Vagina (tissue), 2 donors: Measurements from ENCODE around the gene PER3.

Experiments used
- POLR2A ChIP-seq, 2 donors: fragments of 450-650 bp; IDR thresholded peaks; one replicate each; pipeline ENCODE4 v1.6.1; 2017; ENCODE audit warnings: antibody characterized with exemption in 2 of 2, mild to moderate bottlenecking in 2 of 2, moderate library complexity in 2 of 2
- TF ChIP-seq, protein P1 (sequence below), 3 experiments: fragments of 450-650 bp in 2 of 3; fragments of 200-600 bp in 1 of 3; sonication (generic) in 1 of 3; IDR thresholded peaks; one replicate each; pipeline ENCODE4 v1.5.1; 2017 to 2019; ENCODE audit warnings: antibody characterized with exemption in 3 of 3, mild to moderate bottlenecking in 2 of 3, moderate library complexity in 2 of 3

DNA sequence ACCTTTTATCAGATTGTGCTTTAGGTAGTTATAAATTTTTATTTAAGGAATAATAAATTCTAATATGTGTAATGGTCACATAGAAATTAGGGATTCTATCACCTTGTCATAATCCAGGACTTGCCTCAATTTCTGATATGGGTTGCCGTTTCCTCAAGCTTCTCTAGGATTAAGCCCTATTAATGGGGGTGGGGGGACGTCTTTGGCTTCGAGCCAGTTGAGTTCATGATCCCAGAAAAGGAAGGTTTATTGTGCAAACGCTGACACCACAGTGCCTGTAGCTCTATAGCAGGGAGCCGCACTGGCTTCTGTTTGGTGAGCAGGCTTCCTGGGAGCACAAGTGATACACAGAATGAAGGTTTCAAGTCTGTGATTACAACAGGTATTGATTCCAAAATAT is 35.0 kb upstream of the PER3 start:
- TF ChIP-seq, protein P1, sequence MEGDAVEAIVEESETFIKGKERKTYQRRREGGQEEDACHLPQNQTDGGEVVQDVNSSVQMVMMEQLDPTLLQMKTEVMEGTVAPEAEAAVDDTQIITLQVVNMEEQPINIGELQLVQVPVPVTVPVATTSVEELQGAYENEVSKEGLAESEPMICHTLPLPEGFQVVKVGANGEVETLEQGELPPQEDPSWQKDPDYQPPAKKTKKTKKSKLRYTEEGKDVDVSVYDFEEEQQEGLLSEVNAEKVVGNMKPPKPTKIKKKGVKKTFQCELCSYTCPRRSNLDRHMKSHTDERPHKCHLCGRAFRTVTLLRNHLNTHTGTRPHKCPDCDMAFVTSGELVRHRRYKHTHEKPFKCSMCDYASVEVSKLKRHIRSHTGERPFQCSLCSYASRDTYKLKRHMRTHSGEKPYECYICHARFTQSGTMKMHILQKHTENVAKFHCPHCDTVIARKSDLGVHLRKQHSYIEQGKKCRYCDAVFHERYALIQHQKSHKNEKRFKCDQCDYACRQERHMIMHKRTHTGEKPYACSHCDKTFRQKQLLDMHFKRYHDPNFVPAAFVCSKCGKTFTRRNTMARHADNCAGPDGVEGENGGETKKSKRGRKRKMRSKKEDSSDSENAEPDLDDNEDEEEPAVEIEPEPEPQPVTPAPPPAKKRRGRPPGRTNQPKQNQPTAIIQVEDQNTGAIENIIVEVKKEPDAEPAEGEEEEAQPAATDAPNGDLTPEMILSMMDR (IDR thresholded peaks at IDR 0.05): no peak
- TF ChIP-seq POLR2A (IDR thresholded peaks at IDR 0.05): no peak
